Stomach (tissue), 4 donors: Measurements from ENCODE around the gene PHB1.

ENCODE experiments used
- POLR2AphosphoS5 ChIP-seq, 3 donors: sonication (generic); formaldehyde crosslinking; IDR thresholded peaks; one replicate each; pipeline ENCODE4 v1.6.1; 2016; ENCODE audit warnings: antibody characterized with exemption in 3 of 3
- TF ChIP-seq, protein P1 (sequence below), 7 experiments: fragments of 450-650 bp in 4 of 7; fragments of 200-600 bp in 3 of 7; sonication (generic) in 3 of 7; IDR thresholded peaks; one replicate each; pipeline ENCODE4 v1.5.1; 2016 to 2019; ENCODE audit warnings: antibody characterized with exemption in 7 of 7, control low read depth in 2 of 7, mild to moderate bottlenecking in 1 of 7

DNA sequence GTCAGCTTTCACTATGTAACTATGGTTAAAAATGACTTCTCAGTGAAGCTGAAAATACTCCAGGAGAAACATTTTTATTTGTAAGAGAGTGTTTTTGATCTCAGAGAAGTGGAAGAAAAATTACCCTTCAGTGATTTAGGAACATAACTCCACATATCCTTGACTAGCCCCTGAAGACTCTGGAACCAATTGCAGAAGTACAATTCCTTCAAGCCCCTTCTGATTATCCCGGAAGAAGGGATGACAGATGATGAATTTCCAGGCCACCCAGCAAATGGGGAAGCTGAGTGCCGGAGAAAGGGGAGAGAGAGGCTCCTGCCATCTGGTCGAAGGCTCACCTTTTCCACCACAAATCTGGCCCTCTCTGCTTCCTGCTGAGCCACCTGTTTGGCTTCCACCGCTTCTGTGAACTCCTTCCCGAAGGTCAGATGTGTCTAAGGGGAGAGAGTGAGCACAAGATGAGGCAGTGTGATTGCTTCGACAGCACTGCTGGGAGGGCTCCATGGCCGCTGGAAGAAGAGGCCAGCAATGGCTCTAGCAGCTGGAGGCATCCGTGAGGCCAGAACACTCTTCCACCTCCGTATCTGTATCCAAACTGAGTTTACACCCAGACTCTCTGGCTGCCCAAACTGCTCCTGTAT lies 8.1 kb downstream of the PHB1 start:
- no peak for TF ChIP-seq POLR2AphosphoS5 (IDR thresholded peaks at IDR 0.05)
- TF ChIP-seq, protein P1, sequence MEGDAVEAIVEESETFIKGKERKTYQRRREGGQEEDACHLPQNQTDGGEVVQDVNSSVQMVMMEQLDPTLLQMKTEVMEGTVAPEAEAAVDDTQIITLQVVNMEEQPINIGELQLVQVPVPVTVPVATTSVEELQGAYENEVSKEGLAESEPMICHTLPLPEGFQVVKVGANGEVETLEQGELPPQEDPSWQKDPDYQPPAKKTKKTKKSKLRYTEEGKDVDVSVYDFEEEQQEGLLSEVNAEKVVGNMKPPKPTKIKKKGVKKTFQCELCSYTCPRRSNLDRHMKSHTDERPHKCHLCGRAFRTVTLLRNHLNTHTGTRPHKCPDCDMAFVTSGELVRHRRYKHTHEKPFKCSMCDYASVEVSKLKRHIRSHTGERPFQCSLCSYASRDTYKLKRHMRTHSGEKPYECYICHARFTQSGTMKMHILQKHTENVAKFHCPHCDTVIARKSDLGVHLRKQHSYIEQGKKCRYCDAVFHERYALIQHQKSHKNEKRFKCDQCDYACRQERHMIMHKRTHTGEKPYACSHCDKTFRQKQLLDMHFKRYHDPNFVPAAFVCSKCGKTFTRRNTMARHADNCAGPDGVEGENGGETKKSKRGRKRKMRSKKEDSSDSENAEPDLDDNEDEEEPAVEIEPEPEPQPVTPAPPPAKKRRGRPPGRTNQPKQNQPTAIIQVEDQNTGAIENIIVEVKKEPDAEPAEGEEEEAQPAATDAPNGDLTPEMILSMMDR (IDR thresholded peaks at IDR 0.05) = no peak
